GM12878 (cell line): ENCODE results near the gene LOXL3. TPM values are rescaled to one million over a fixed set of nuclear protein-coding genes. Genes with fewer than 3 reads are reported as not detected.

Experiments
- ATAC-seq: fragments of 200-7000 bp; cut with Tn5 transposase; 3 replicates; pipeline ENCODE4 v1.9.1; 2020; ENCODE audit warnings: mild to moderate bottlenecking, moderate library complexity
- BruUV-seq: library from RNA; stranded (reverse); fragments of 400-500 nt; replicated peaks from 2 replicates; lab custom pipeline; 2021; lab: Mats Ljungman, UMichigan
- CTCF ChIA-PET: fragments of 300-600 bp; sonication (Branson Sonifier 250); formaldehyde crosslinking; extraction: SDS; loops from one replicate; lab custom pipeline; 2021; ENCODE audit warnings: inconsistent platforms; lab: Yijun Ruan, JAX
- POLR2A ChIA-PET: fragments of 350-600 bp; formaldehyde crosslinking; extraction: SDS; loops from one replicate; lab custom pipeline; 2021; ENCODE audit warnings: inconsistent platforms; lab: Charles Lee
- RAD21 ChIA-PET: fragments of 300-600 bp; sonication (Branson Sonifier 250); formaldehyde crosslinking; loops from one replicate; lab custom pipeline; 2023; ENCODE audit warnings: antibody characterized with exemption; ENCODE audit not compliant: unreplicated experiment; lab: Charles Lee
- SMC1A ChIA-PET: fragments of 300-600 bp; sonication (Branson Sonifier 250); formaldehyde crosslinking; loops from one replicate; lab custom pipeline; 2023; ENCODE audit not compliant: unreplicated experiment, uncharacterized antibody; lab: Charles Lee
- DNase-seq: peaks from one replicate; pipeline ENCODE4 v3.0.0-alpha.2; 2011; ENCODE audit warnings: low read depth, low spot score
- FAIRE-seq: peaks from 3 replicates; lab custom pipeline; 2011; peaks lifted over from hg19 to GRCh38; lab: Jason Lieb, UNC
- H2AFZ ChIP-seq: 2 replicates; pipeline ENCODE4 v1.6.0; 2011; ENCODE audit warnings: low read depth, low read length, control low read depth; ENCODE audit not compliant: control insufficient read depth
- H3K27ac ChIP-seq: 2 replicates; pipeline ENCODE4 v1.5.1; 2011; ENCODE audit warnings: control low read depth; ENCODE audit not compliant: control insufficient read depth, insufficient read depth
- H3K27me3 ChIP-seq, 2 experiments: replicated peaks in 1 of 2; 2 replicates each; pipeline versions ENCODE4 v1.6.0 to v1.6.1; 2011; ENCODE audit warnings: low read length in 1 of 2; ENCODE audit not compliant: control insufficient read depth in 2 of 2, insufficient read depth in 2 of 2
- H3K36me3 ChIP-seq, 2 experiments: 2 replicates each; pipeline ENCODE4 v1.5.1; 2011; ENCODE audit warnings: low read length in 1 of 2; ENCODE audit not compliant: control insufficient read depth in 2 of 2, insufficient read depth in 2 of 2
- H3K4me1 ChIP-seq: 2 replicates; pipeline ENCODE4 v1.6.1; 2011; ENCODE audit warnings: mild to moderate bottlenecking, low read length, moderate library complexity, mixed read lengths; ENCODE audit not compliant: control insufficient read depth, insufficient read depth
- H3K4me2 ChIP-seq: 2 replicates; pipeline ENCODE4 v1.6.0; 2011; ENCODE audit warnings: control low read depth; ENCODE audit not compliant: control insufficient read depth, insufficient read depth
- H3K4me3 ChIP-seq: fragments of 200-600 bp; sonication (generic); 2 replicates; pipeline ENCODE4 v1.5.1; 2016
- H3K79me2 ChIP-seq: 2 replicates; pipeline ENCODE4 v1.6.0; 2011; ENCODE audit warnings: low read length; ENCODE audit not compliant: control insufficient read depth, insufficient read depth
- H3K9ac ChIP-seq: 2 replicates; pipeline ENCODE4 v1.8.0; 2011; ENCODE audit warnings: low read length, control low read depth, mixed read lengths; ENCODE audit not compliant: control insufficient read depth, insufficient read depth
- H3K9me3 ChIP-seq: replicated peaks from 3 replicates; pipeline ENCODE4 v1.5.1; 2011; ENCODE audit warnings: mild to moderate bottlenecking, low read length; ENCODE audit not compliant: control insufficient read depth, insufficient read depth
- H4K20me1 ChIP-seq: 2 replicates; pipeline ENCODE4 v1.6.0; 2011; ENCODE audit not compliant: control insufficient read depth, insufficient read depth
- CTCF ChIP-seq, 3 experiments: IDR thresholded peaks in 2 of 3; conservative IDR thresholded peaks in 1 of 3; 2 replicates each; pipeline ENCODE4 v1.5.1; 2011; ENCODE audit warnings: low read depth in 3 of 3, low read length in 3 of 3, mild to moderate bottlenecking in 3 of 3, control low read depth in 2 of 3, moderate library complexity in 2 of 3, inconsistent platforms in 1 of 3, mixed read lengths in 1 of 3; ENCODE audit not compliant: control insufficient read depth in 2 of 3, insufficient read depth in 1 of 3; ENCODE audit errors: extremely low read depth in 1 of 3
- NFYA ChIP-seq: IDR thresholded peaks from 2 replicates; pipeline ENCODE4 v1.6.1; 2011; ENCODE audit warnings: low read depth, mild to moderate bottlenecking, low read length, improper control_type of control experiment, borderline replicate concordance
- RAD21 ChIP-seq: IDR thresholded peaks from 2 replicates; pipeline ENCODE4 v1.6.1; 2011; ENCODE audit warnings: mild to moderate bottlenecking, low read depth, low read length, moderate library complexity; ENCODE audit not compliant: insufficient read depth
- SMAD5 ChIP-seq: IDR thresholded peaks from 2 replicates; pipeline ENCODE4 v1.6.1; 2016; ENCODE audit warnings: antibody characterized with exemption, low read depth
- SMC3 ChIP-seq: IDR thresholded peaks from 2 replicates; pipeline ENCODE4 v1.6.1; 2011; ENCODE audit warnings: low read length, improper control_type of control experiment, borderline replicate concordance
- ZNF384 ChIP-seq: IDR thresholded peaks from 2 replicates; pipeline ENCODE4 v1.6.1; 2012; ENCODE audit warnings: low read depth, mild to moderate bottlenecking, low read length, improper control_type of control experiment, borderline replicate concordance
- ZNF687 ChIP-seq: fragments of 450-650 bp; IDR thresholded peaks from 2 replicates; pipeline ENCODE4 v1.6.1; 2017; ENCODE audit warnings: mild to moderate bottlenecking, moderate library complexity
- in situ Hi-C: fragments of 300-500 bp; cut with MboI; formaldehyde crosslinking; loops from 9 replicates; pipeline ENCODE4 v1.14.3; 2018; ENCODE audit warnings: mixed read lengths
- intact Hi-C: fragments of 100-400 bp; cut with micrococcal nuclease; formaldehyde crosslinking; loops from one replicate; pipeline ENCODE4 v1.14.2; 2022; ENCODE audit not compliant: unreplicated experiment
- polyA plus RNA-seq, 11 experiments: library from polyadenylated mRNA; depleted of rRNA in 4 of 11; unstranded in 6 of 11; stranded (reverse) in 5 of 11; fragments of >200 nt; fragmentation: Nextera tagmentation in 4 of 11; fragmentation: Illumina TruSeq in 1 of 11; extraction: Ambion mirVana in 4 of 11; extraction: Trizol in 1 of 11; gene quantifications; 1 replicate in 1 of 11; 2 replicates in 10 of 11; pipeline versions ENCODE4 v1.2.1 to v1.2.3, GENCODE V29; 2011 to 2016; ENCODE audit warnings: inconsistent platforms in 2 of 11, missing spikeins in 2 of 11, low read depth in 1 of 11
- total RNA-seq, 4 experiments: library from RNA; depleted of rRNA in 3 of 4; stranded (reverse); fragments of >200 nt in 3 of 4; fragmentation: Illumina TruSeq in 1 of 4; extraction: Trizol in 1 of 4; gene quantifications; 2 replicates each; pipeline versions ENCODE4 v1.2.1 to v1.2.3, GENCODE V29; 2013 to 2021

The LOXL3 gene
- total and polyA plus RNA-seq, 10 of the 15 experiments (the other 5 are each of a cell fraction or from before 2014, with no cell fraction given) = 6.2 to 40.9 (median 23.3) TPM

GRCh38 chr2:74532222-74532621 lies 21.5 kb downstream of the LOXL3 start:
- POLR2A ChIA-PET = interaction anchor here (0.5 to 5.4 kb wide), 13 partner anchors 14 to 77 kb away, joined by 3 to 66 read pairs (median 6); partner anchors contain the start of genes CCDC142, INO80B, PCGF1 and TTC31
- no TSS peak for BruUV-seq
- in situ Hi-C loops = no loop called here

More at GRCh38 chr2:74532222-74532621, 21.5 kb downstream of the LOXL3 start:
- RAD21 ChIA-PET = interaction anchor here (0.9 to 7.5 kb wide), 17 partner anchors 12 to 282 kb away, joined by 3 to 158 read pairs (median 4); partner anchors contain the start of genes CCDC142, LOXL3, PCGF1 and TTC31
- Histone ChIP-seq H3K9ac (no peak overlapping the region), H3K4me3 (peak overlapping the region; percentile 94; the same call in 1 of the 2 replicates), H2AFZ (no peak overlapping the region), H4K20me1 (no peaks in the 10 kb centered on the region), H3K27me3 (no peaks in the 10 kb centered on the region), H3K36me3 (peaks cover 9 to 29% of the 10 kb centered on the region in 2 experiments), H3K27ac (peak overlapping the region; percentile 96; the same call in 1 of the 2 replicates), H3K4me1 (peaks cover 23% of the 10 kb centered on the region), H3K79me2 (peaks cover 49% of the 10 kb centered on the region), H3K4me2 (peak overlapping the region; percentile 95), H3K9me3 (no peaks in the 10 kb centered on the region)
- FAIRE-seq = peak; percentile 44
- intact Hi-C loops = loop anchor here (1.0 kb wide), 1 partner anchor 49 kb away; the partner anchor contains the start of gene TTC31
- DNase-seq = no peak
- CTCF ChIA-PET = interaction anchor here (0.5 to 10.4 kb wide), 27 partner anchors 14 to 570 kb away, joined by 3 to 226 read pairs (median 5); partner anchors contain the start of genes CCDC142, MOGS, MRPL53 and PCGF1
- TF ChIP-seq RAD21 (peak; percentile 70), ZNF384 (no peak), ZNF687 (no peak), SMAD5 (no peak; the same call in 1 of the 2 replicates), NFYA (no peak), CTCF (IDR thresholded peaks at IDR 0.05 in 2 of 3, conservative IDR thresholded peaks at IDR 0.05 in 1 of 3; ENCODE audit: control insufficient read depth in 2 of 3, extremely low read depth in 1 of 3, insufficient read depth in 1 of 3, low read depth in 3 of 3, low read length in 3 of 3) (peak; percentile 25 to 60 (median 41); a peak in 4 of 6 replicates), SMC3 (peak; percentile 44; the same call in 1 of the 2 replicates)
- ATAC-seq = no peak
- SMC1A ChIA-PET = interaction anchor here (0.6 to 9.9 kb wide), 24 partner anchors 14 to 197 kb away, joined by 3 to 208 read pairs (median 8); partner anchors contain the start of genes CCDC142, INO80B, PCGF1 and TTC31
